Testis (tissue), 3 donors: ENCODE measurements around the gene ZNF689. TPM values are rescaled to one million over a fixed set of nuclear protein-coding genes. Genes with fewer than 3 reads are reported as not detected.

Source experiments
- DNase-seq: peaks from one replicate; pipeline ENCODE4 v3.0.0-alpha.2; 2019
- H3K27ac ChIP-seq, 2 donors: fragments of 200-600 bp; sonication (generic); one replicate each; pipeline ENCODE4 v1.5.1; 2019
- H3K27me3 ChIP-seq: fragments of 200-600 bp; sonication (generic); one replicate; pipeline ENCODE4 v1.5.1; 2019
- H3K36me3 ChIP-seq: fragments of 200-600 bp; sonication (generic); one replicate; pipeline ENCODE4 v1.5.1; 2017; ENCODE audit warnings: low read depth; ENCODE audit errors: missing control alignments
- H3K4me1 ChIP-seq: fragments of 200-600 bp; sonication (generic); one replicate; pipeline ENCODE4 v1.5.1; 2019
- H3K4me3 ChIP-seq, 2 donors: fragments of 200-600 bp; sonication (generic); one replicate each; pipeline ENCODE4 v1.5.1; 2017 to 2019
- H3K9me3 ChIP-seq: fragments of 200-600 bp; sonication (generic); one replicate; pipeline ENCODE4 v1.5.1; 2017
- POLR2A ChIP-seq: fragments of 450-650 bp; IDR thresholded peaks from one replicate; pipeline ENCODE4 v1.6.1; 2017; ENCODE audit warnings: antibody characterized with exemption, mild to moderate bottlenecking, moderate library complexity
- WGBS, 2 donors: methylation state at CpG; one replicate each; pipeline ENCODE4 v1.1.5; 2018; 5-methylcytosine and 5-hydroxymethylcytosine counted together
- intact Hi-C: fragments of 100-400 bp; cut with DNase I; formaldehyde crosslinking; loops from one replicate; pipeline ENCODE4 v1.15.1; 2023; ENCODE audit warnings: low total_unique reads
- polyA plus RNA-seq: library from polyadenylated mRNA; stranded (reverse); fragments of 350-450 nt; fragmentation: Illumina TruSeq; extraction: RNeasy Lipid Tissue Mini Kit (QIAGEN cat#74804); gene quantifications from one replicate; pipeline ENCODE4 v1.2.3, GENCODE V29; 2014; ENCODE audit warnings: low read depth, low replicate concordance; ENCODE audit not compliant: insufficient read depth
- small RNA-seq, 2 donors: library from RNA; depleted of rRNA; stranded (forward); fragments of <200 nt; gene quantifications; one replicate each; pipeline ENCODE3, GENCODE V24; 2016
- total RNA-seq, 2 donors: library from RNA; depleted of rRNA; stranded (reverse); fragments of >200 nt; gene quantifications; one replicate each; pipeline ENCODE4 v1.2.3, GENCODE V29; 2016
- TF ChIP-seq, protein P1 (sequence below), 3 experiments: fragments of 450-650 bp in 2 of 3; fragments of 200-600 bp in 1 of 3; sonication (generic) in 1 of 3; IDR thresholded peaks; one replicate each; pipeline ENCODE4 v1.5.1; 2016 to 2019; ENCODE audit warnings: antibody characterized with exemption in 3 of 3, mild to moderate bottlenecking in 2 of 3, moderate library complexity in 1 of 3

ZNF689 gene
- total and polyA plus RNA-seq, 3 donors from 2014 or later = 33.0 to 82.7 (median 41.3) TPM

DNA sequence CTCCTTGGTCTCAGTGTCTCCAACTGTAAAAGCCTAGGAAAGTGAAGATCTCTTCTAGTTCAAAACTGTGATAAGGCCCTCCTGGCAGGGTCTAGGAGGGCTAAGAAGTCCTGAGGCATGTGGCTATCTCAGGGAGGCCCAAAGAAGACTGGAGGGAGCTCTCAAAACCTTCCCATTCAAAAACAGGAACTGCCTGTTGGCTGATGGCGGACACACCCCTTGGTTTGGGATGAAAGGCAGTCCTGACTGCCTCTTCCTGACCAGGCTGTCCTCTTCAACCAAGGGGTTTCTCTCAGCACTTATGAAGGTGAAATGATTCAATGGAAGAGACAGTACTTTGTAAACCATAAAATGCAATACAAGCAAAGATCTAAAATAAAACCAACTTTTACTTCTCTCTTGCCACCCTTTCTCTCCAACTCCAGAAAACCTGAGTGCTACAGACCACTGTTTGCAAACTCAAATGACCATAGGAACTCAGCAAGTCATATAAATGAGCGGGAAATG is 56.7 kb downstream of the ZNF689 start:
- DNase-seq = no peak
- peaks cover 10% of the 10 kb centered on the region for H3K4me1 ChIP-seq

DNA sequence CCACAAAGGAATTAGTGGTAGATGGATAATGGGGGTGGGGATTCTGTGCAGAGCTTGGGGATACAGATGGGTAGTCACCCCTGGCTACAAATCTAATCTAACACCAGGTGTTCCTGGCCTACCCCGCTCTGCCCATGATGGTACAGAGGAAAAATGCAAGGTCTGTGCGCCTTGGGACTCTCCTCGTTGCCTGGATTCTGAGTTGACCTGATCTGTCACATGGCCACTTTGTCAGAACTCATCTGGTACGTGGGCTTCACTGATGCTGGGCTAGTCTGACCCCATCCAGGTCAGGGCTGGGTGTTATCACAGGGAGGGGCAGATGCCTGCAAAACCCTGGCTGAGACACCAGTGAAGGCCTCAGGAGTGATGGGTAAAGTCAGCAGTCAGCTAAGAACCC is 57.2 kb downstream of the ZNF689 start:
- no peak for TF ChIP-seq POLR2A
- TF ChIP-seq, protein P1, sequence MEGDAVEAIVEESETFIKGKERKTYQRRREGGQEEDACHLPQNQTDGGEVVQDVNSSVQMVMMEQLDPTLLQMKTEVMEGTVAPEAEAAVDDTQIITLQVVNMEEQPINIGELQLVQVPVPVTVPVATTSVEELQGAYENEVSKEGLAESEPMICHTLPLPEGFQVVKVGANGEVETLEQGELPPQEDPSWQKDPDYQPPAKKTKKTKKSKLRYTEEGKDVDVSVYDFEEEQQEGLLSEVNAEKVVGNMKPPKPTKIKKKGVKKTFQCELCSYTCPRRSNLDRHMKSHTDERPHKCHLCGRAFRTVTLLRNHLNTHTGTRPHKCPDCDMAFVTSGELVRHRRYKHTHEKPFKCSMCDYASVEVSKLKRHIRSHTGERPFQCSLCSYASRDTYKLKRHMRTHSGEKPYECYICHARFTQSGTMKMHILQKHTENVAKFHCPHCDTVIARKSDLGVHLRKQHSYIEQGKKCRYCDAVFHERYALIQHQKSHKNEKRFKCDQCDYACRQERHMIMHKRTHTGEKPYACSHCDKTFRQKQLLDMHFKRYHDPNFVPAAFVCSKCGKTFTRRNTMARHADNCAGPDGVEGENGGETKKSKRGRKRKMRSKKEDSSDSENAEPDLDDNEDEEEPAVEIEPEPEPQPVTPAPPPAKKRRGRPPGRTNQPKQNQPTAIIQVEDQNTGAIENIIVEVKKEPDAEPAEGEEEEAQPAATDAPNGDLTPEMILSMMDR (IDR thresholded peaks at IDR 0.05) = no peak
- H3K27ac ChIP-seq = no peak overlapping the region
- no peaks in the 10 kb centered on the region for H3K9me3 ChIP-seq
- no peaks in the 10 kb centered on the region for H3K36me3 ChIP-seq
- peaks cover 10% of the 10 kb centered on the region for H3K4me1 ChIP-seq
- intact Hi-C loops = no loop called here
- H3K27me3 ChIP-seq = no peaks in the 10 kb centered on the region
- H3K4me3 ChIP-seq = no peak overlapping the region
- 77 to 79% methylated on average over 4 of the region's 4 CpGs for WGBS, 2 donors
- no peak for DNase-seq

More for the DNA sequence above, 56.7 kb downstream of the ZNF689 start:
- no peaks in the 10 kb centered on the region for H3K27me3 ChIP-seq
- no peaks in the 10 kb centered on the region for H3K9me3 ChIP-seq
- no peaks in the 10 kb centered on the region for H3K36me3 ChIP-seq
- intact Hi-C loops = no loop called here
- no peak overlapping the region for H3K27ac ChIP-seq
- 88 to 93% methylated on average over 2 of the region's 2 CpGs for WGBS, 2 donors
- H3K4me3 ChIP-seq = no peak overlapping the region
- TF ChIP-seq, protein P1 (IDR thresholded peaks at IDR 0.05) = no peak

Small RNA genes within 50 kb of the gene (small RNA-seq; reads per million reads assigned to genes)
- 0 reads per million in 2 donors for gene AC093249.1
- gene AC093249.4 = 0 reads per million in 2 donors

Other genes starting within 250 kb of the ZNF689 start
- gene TBC1D10B, start 239.9 kb downstream of the ZNF689 start, total RNA-seq = 10 to 100 TPM; 60.5 to 64.0 TPM
- gene TBC1D10B, start 239.9 kb downstream of the ZNF689 start, polyA plus RNA-seq = 86.2 TPM
- 1 to 10 TPM; 2.5 to 4.2 TPM for gene MYL11, start 235.6 kb downstream of the ZNF689 start, total RNA-seq
- gene MYL11, start 235.6 kb downstream of the ZNF689 start, polyA plus RNA-seq = 18.5 TPM
- 1 to 10 TPM in 1 of 2 donors, under 1 TPM in 1; 0.63 to 2.4 TPM for gene SEPTIN1, start 227.8 kb downstream of the ZNF689 start, total RNA-seq
- gene SEPTIN1, start 227.8 kb downstream of the ZNF689 start, polyA plus RNA-seq = 3.9 TPM
- gene ZNF48, start 215.0 kb downstream of the ZNF689 start, total RNA-seq = 1 to 10 TPM; 6.5 to 9.0 TPM
- 6.3 TPM for gene ZNF48, start 215.0 kb downstream of the ZNF689 start, polyA plus RNA-seq
- 10 to 100 TPM; 35.6 to 37.2 TPM for gene ZNF771, start 202.8 kb downstream of the ZNF689 start, total RNA-seq
- gene ZNF771, start 202.8 kb downstream of the ZNF689 start, polyA plus RNA-seq = 3.0 TPM
- gene DCTPP1, start 180.4 kb downstream of the ZNF689 start, total RNA-seq = 10 to 100 TPM; 15.2 to 26.1 TPM
- 23.6 TPM for gene DCTPP1, start 180.4 kb downstream of the ZNF689 start, polyA plus RNA-seq
- 10 to 100 TPM; 17.7 to 19.8 TPM for gene SEPHS2, start 164.5 kb downstream of the ZNF689 start, total RNA-seq
- gene SEPHS2, start 164.5 kb downstream of the ZNF689 start, polyA plus RNA-seq = 24.7 TPM
- 1 to 10 TPM; 2.8 to 5.0 TPM for gene ITGAL, start 137.6 kb downstream of the ZNF689 start, total RNA-seq
- 6.7 TPM for gene ITGAL, start 137.6 kb downstream of the ZNF689 start, polyA plus RNA-seq
- 10 to 100 TPM; 52.2 to 64.3 TPM for gene ZNF768, start 83.8 kb downstream of the ZNF689 start, total RNA-seq
- 52.3 TPM for gene ZNF768, start 83.8 kb downstream of the ZNF689 start, polyA plus RNA-seq
- gene ZNF747, start 75.5 kb downstream of the ZNF689 start, total RNA-seq = 10 to 100 TPM; 18.7 to 23.3 TPM
- gene ZNF747, start 75.5 kb downstream of the ZNF689 start, polyA plus RNA-seq = 13.1 TPM
- gene ZNF764, start 52.0 kb downstream of the ZNF689 start, total RNA-seq = 10 to 100 TPM; 21.9 to 23.2 TPM
- gene ZNF764, start 52.0 kb downstream of the ZNF689 start, polyA plus RNA-seq = 11.3 TPM
- 10 to 100 TPM; 21.7 to 54.6 TPM for gene ZNF688, start 38.7 kb downstream of the ZNF689 start, total RNA-seq
- gene ZNF688, start 38.7 kb downstream of the ZNF689 start, polyA plus RNA-seq = 38.5 TPM
- 10 to 100 TPM; 14.8 to 17.1 TPM for gene ZNF785, start 24.7 kb downstream of the ZNF689 start, total RNA-seq
- gene ZNF785, start 24.7 kb downstream of the ZNF689 start, polyA plus RNA-seq = 5.9 TPM
- 10 to 100 TPM; 60.0 to 66.3 TPM for gene PRR14, start 40.6 kb upstream of the ZNF689 start, total RNA-seq
- gene PRR14, start 40.6 kb upstream of the ZNF689 start, polyA plus RNA-seq = 37.0 TPM
- 100 to 1,000 TPM; 140 to 165 TPM for gene FBRS, start 48.0 kb upstream of the ZNF689 start, total RNA-seq
- gene FBRS, start 48.0 kb upstream of the ZNF689 start, polyA plus RNA-seq = 302 TPM
- 10 to 100 TPM; 74.3 to 80.8 TPM for gene SRCAP, start 88.8 kb upstream of the ZNF689 start, total RNA-seq
- 44.3 TPM for gene SRCAP, start 88.8 kb upstream of the ZNF689 start, polyA plus RNA-seq
- 100 to 1,000 TPM in 1 of 2 donors, 10 to 100 TPM in 1; 78.4 to 129 TPM for gene PHKG2, start 138.0 kb upstream of the ZNF689 start, total RNA-seq
- gene PHKG2, start 138.0 kb upstream of the ZNF689 start, polyA plus RNA-seq = 312 TPM
- gene CFAP119, start 151.7 kb upstream of the ZNF689 start, total RNA-seq = 10 to 100 TPM; 31.5 to 54.2 TPM
- 43.3 TPM for gene CFAP119, start 151.7 kb upstream of the ZNF689 start, polyA plus RNA-seq
- gene RNF40, start 151.9 kb upstream of the ZNF689 start, total RNA-seq = 100 to 1,000 TPM; 143 to 162 TPM
- gene RNF40, start 151.9 kb upstream of the ZNF689 start, polyA plus RNA-seq = 219 TPM
- gene ZNF629, start 176.8 kb upstream of the ZNF689 start, total RNA-seq = 10 to 100 TPM; 19.4 to 21.9 TPM
- gene ZNF629, start 176.8 kb upstream of the ZNF689 start, polyA plus RNA-seq = 11.2 TPM